GM12878 (cell line): ENCODE measurements around the gene HBP1. TPM values are rescaled to one million over a fixed set of nuclear protein-coding genes. Genes with fewer than 3 reads are reported as not detected.

ENCODE experiments used
- E2F4 ChIP-seq: IDR thresholded peaks from 2 replicates; pipeline ENCODE4 v1.6.1; 2012; ENCODE audit warnings: low read depth, low read length, improper control_type of control experiment
- NFYB ChIP-seq: IDR thresholded peaks from 2 replicates; pipeline ENCODE4 v1.6.1; 2011; ENCODE audit warnings: low read depth, mild to moderate bottlenecking, low read length, improper control_type of control experiment, moderate library complexity; ENCODE audit not compliant: insufficient read depth
- NR2C2 ChIP-seq: IDR thresholded peaks from 2 replicates; pipeline ENCODE4 v1.6.1; 2011; ENCODE audit warnings: borderline replicate concordance, low read depth; ENCODE audit not compliant: control insufficient read depth, insufficient read length
- NRF1 ChIP-seq: conservative IDR thresholded peaks from 2 replicates; pipeline ENCODE4 v1.6.1; 2011; ENCODE audit warnings: mild to moderate bottlenecking, low read depth, low read length, improper control_type of control experiment
- PBX3 ChIP-seq: IDR thresholded peaks from 2 replicates; pipeline ENCODE4 v1.6.1; 2011; ENCODE audit warnings: mild to moderate bottlenecking, low read depth, low read length, moderate library complexity; ENCODE audit not compliant: insufficient replicate concordance
- REST ChIP-seq: IDR thresholded peaks from 2 replicates; pipeline ENCODE4 v1.6.1; 2012; ENCODE audit warnings: mild to moderate bottlenecking, low read depth, low read length
- YY1 ChIP-seq: IDR thresholded peaks from 2 replicates; pipeline ENCODE4 v1.6.1; 2011; ENCODE audit warnings: low read depth, mild to moderate bottlenecking, low read length
- ZNF274 ChIP-seq: IDR thresholded peaks from one replicate; pipeline ENCODE4 v1.8.0; 2011; ENCODE audit not compliant: insufficient read length, insufficient read depth
- polyA plus RNA-seq, 11 experiments: library from polyadenylated mRNA; depleted of rRNA in 4 of 11; unstranded in 6 of 11; stranded (reverse) in 5 of 11; fragments of >200 nt; fragmentation: Nextera tagmentation in 4 of 11; fragmentation: Illumina TruSeq in 1 of 11; extraction: Ambion mirVana in 4 of 11; extraction: Trizol in 1 of 11; gene quantifications; 1 replicate in 1 of 11; 2 replicates in 10 of 11; pipeline versions ENCODE4 v1.2.1 to v1.2.3, GENCODE V29; 2011 to 2016; ENCODE audit warnings: inconsistent platforms in 2 of 11, missing spikeins in 2 of 11, low read depth in 1 of 11
- total RNA-seq, 4 experiments: library from RNA; depleted of rRNA in 3 of 4; stranded (reverse); fragments of >200 nt in 3 of 4; fragmentation: Illumina TruSeq in 1 of 4; extraction: Trizol in 1 of 4; gene quantifications; 2 replicates each; pipeline versions ENCODE4 v1.2.1 to v1.2.3, GENCODE V29; 2013 to 2021
- TF ChIP-seq, protein P1 (sequence below): fragments of 150-350 bp; IDR thresholded peaks from 2 replicates; pipeline ENCODE4 v1.6.1; 2016; ENCODE audit warnings: low read depth, low read length
- TF ChIP-seq, protein P2 (sequence below), 3 experiments: IDR thresholded peaks in 2 of 3; conservative IDR thresholded peaks in 1 of 3; 2 replicates each; pipeline ENCODE4 v1.5.1; 2011; ENCODE audit warnings: low read depth in 3 of 3, low read length in 3 of 3, mild to moderate bottlenecking in 3 of 3, control low read depth in 2 of 3, moderate library complexity in 2 of 3, inconsistent platforms in 1 of 3, mixed read lengths in 1 of 3; ENCODE audit not compliant: control insufficient read depth in 2 of 3, insufficient read depth in 1 of 3; ENCODE audit errors: extremely low read depth in 1 of 3

Gene HBP1
- total and polyA plus RNA-seq, 10 of the 15 experiments (the other 5 are each of a cell fraction or from before 2014, with no cell fraction given): 5.8 to 30.9 (median 9.4) TPM

DNA sequence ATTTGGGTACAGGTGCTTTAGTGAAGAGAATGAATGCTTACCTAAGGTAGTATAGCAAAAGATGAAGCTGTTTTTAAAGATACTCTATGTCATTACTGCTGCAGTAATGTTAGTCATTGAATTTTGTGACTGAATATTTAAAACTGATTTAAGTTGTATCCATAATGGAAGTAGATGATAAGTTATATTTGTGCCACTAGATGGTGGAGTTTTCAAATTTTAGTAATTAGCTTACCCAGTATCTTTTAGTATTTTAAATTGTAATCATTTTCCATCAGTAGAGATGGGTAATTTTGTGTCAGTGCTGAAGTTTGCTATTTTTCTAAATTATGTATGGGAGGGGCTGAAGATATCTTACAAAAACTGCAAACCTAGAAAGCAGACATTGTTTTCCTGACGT lies 25.2 kb downstream of the HBP1 start (continued):
- TF ChIP-seq, protein P1, sequence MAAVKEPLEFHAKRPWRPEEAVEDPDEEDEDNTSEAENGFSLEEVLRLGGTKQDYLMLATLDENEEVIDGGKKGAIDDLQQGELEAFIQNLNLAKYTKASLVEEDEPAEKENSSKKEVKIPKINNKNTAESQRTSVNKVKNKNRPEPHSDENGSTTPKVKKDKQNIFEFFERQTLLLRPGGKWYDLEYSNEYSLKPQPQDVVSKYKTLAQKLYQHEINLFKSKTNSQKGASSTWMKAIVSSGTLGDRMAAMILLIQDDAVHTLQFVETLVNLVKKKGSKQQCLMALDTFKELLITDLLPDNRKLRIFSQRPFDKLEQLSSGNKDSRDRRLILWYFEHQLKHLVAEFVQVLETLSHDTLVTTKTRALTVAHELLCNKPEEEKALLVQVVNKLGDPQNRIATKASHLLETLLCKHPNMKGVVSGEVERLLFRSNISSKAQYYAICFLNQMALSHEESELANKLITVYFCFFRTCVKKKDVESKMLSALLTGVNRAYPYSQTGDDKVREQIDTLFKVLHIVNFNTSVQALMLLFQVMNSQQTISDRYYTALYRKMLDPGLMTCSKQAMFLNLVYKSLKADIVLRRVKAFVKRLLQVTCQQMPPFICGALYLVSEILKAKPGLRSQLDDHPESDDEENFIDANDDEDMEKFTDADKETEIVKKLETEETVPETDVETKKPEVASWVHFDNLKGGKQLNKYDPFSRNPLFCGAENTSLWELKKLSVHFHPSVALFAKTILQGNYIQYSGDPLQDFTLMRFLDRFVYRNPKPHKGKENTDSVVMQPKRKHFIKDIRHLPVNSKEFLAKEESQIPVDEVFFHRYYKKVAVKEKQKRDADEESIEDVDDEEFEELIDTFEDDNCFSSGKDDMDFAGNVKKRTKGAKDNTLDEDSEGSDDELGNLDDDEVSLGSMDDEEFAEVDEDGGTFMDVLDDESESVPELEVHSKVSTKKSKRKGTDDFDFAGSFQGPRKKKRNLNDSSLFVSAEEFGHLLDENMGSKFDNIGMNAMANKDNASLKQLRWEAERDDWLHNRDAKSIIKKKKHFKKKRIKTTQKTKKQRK: no peak
- no peak for TF ChIP-seq REST
- no peak for TF ChIP-seq NRF1
- no peak for TF ChIP-seq NFYB
- TF ChIP-seq ZNF274: no peak
- no peak for TF ChIP-seq E2F4
- TF ChIP-seq, protein P2, sequence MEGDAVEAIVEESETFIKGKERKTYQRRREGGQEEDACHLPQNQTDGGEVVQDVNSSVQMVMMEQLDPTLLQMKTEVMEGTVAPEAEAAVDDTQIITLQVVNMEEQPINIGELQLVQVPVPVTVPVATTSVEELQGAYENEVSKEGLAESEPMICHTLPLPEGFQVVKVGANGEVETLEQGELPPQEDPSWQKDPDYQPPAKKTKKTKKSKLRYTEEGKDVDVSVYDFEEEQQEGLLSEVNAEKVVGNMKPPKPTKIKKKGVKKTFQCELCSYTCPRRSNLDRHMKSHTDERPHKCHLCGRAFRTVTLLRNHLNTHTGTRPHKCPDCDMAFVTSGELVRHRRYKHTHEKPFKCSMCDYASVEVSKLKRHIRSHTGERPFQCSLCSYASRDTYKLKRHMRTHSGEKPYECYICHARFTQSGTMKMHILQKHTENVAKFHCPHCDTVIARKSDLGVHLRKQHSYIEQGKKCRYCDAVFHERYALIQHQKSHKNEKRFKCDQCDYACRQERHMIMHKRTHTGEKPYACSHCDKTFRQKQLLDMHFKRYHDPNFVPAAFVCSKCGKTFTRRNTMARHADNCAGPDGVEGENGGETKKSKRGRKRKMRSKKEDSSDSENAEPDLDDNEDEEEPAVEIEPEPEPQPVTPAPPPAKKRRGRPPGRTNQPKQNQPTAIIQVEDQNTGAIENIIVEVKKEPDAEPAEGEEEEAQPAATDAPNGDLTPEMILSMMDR (IDR thresholded peaks at IDR 0.05 in 2 of 3, conservative IDR thresholded peaks at IDR 0.05 in 1 of 3; ENCODE audit: control insufficient read depth in 2 of 3, extremely low read depth in 1 of 3, insufficient read depth in 1 of 3, low read depth in 3 of 3, low read length in 3 of 3): no peak; a peak in 1 of 6 replicates
- no peak for TF ChIP-seq YY1
- no peak for TF ChIP-seq PBX3
- no peak for TF ChIP-seq NR2C2
